ENCODE data around the gene EVL.

EVL gene

DNA sequence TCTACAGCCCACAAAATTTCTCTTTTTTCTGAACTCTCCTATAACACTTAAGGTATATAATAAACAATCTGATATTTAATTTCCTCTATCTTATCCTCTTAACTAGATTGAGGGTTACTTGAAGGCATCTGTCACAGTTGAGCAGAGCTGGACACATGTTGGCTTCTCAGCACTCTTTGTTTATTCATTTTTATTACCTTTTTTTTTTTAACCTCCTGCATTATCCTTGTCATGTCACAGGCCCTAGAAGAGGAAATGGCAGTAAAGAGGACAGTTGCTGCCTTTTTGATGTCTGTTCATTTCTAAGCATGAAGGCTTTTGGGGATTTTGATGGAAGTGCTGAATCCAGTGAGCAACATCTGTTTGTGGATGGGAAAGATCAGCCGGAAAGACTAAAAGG is 32.5 kb upstream of the EVL start:
- DNase-seq (ENCODE audit: extremely low spot score): no peak
- ChIA-PET POLR2A (no interaction called here), CTCF (no interaction called here)
- no peak for TF ChIP-seq CTBP1 (IDR thresholded peaks at IDR 0.05; ENCODE audit: borderline replicate concordance)
- no peak for TF ChIP-seq SP1 (IDR thresholded peaks at IDR 0.05)
- no peak for TF ChIP-seq ELF4 (IDR thresholded peaks at IDR 0.05)
- no peak; the same call in 1 of the 2 replicates for TF ChIP-seq ZNF384 (IDR thresholded peaks at IDR 0.05)
- TF ChIP-seq SUZ12 (IDR thresholded peaks at IDR 0.05): no peak
- TF ChIP-seq L3MBTL2 (conservative IDR thresholded peaks at IDR 0.05): no peak
- TF ChIP-seq TARDBP (IDR thresholded peaks at IDR 0.05): no peak
- TF ChIP-seq ARNT (IDR thresholded peaks at IDR 0.05): no peak
- no peak for TF ChIP-seq BHLHE40 (IDR thresholded peaks at IDR 0.05; ENCODE audit: borderline replicate concordance)
- no peak for TF ChIP-seq FOXM1 (IDR thresholded peaks at IDR 0.05; ENCODE audit: borderline replicate concordance)
- TF ChIP-seq HDGF (IDR thresholded peaks at IDR 0.05; ENCODE audit: borderline replicate concordance): no peak
- TF ChIP-seq, protein P1, sequence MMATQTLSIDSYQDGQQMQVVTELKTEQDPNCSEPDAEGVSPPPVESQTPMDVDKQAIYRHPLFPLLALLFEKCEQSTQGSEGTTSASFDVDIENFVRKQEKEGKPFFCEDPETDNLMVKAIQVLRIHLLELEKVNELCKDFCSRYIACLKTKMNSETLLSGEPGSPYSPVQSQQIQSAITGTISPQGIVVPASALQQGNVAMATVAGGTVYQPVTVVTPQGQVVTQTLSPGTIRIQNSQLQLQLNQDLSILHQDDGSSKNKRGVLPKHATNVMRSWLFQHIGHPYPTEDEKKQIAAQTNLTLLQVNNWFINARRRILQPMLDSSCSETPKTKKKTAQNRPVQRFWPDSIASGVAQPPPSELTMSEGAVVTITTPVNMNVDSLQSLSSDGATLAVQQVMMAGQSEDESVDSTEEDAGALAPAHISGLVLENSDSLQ (IDR thresholded peaks at IDR 0.05): no peak
- no peak for TF ChIP-seq FOXA1 (IDR thresholded peaks at IDR 0.05)
- TF ChIP-seq LEF1 (IDR thresholded peaks at IDR 0.05; ENCODE audit: borderline replicate concordance): no peak
- no peak for TF ChIP-seq NFRKB (IDR thresholded peaks at IDR 0.05)

DNA sequence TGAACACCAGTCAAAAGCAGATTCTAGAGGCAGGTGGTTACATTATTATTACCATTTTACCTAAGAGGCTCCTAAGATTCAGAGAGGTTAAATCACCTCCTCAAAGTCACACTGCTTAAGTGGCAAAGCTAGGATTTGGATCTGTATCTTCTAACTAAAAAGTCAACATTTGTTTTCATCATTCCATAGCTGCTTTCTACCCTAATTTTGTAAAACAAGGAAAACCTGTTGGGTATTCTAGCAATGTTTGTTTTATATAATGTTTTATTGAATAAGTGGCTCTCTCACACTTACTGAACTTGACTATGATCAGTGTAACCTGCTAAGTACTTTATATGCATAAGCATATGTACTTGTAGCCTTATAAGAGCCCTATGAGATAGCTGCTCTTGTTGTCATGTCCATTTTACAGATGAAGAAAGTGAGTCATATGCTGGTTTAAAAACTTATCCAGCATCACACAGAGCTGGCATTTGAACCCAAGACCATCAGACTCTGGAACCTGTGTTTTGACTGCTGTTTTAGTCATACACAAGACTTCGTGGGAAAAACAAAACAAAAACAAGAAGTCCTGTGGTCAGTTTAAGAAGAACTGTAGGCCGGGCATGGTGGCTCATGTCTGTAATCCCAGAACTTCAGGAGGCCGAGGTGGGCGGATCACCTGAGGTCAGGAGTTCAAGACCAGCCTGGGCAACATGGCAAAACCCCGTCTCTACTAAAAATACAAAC is 31.7 kb upstream of the EVL start:
- ChIA-PET CTCF (interaction anchor here (1.2 kb wide), 1 partner anchor 14 kb away, joined by 3 read pairs; no protein-coding TSS in a partner anchor), POLR2A (no interaction called here)
- TF ChIP-seq, protein P1 (IDR thresholded peaks at IDR 0.05): no peak
- TF ChIP-seq FOXA1 (IDR thresholded peaks at IDR 0.05) (no peak), FOXK2 (IDR thresholded peaks at IDR 0.05) (no peak), BHLHE40 (IDR thresholded peaks at IDR 0.05; ENCODE audit: borderline replicate concordance) (no peak), ARNT (IDR thresholded peaks at IDR 0.05) (no peak), HDGF (IDR thresholded peaks at IDR 0.05; ENCODE audit: borderline replicate concordance) (no peak), ZNF384 (IDR thresholded peaks at IDR 0.05) (no peak), LEF1 (IDR thresholded peaks at IDR 0.05; ENCODE audit: borderline replicate concordance) (no peak), SP1 (IDR thresholded peaks at IDR 0.05) (no peak), TARDBP (IDR thresholded peaks at IDR 0.05) (no peak), SUZ12 (IDR thresholded peaks at IDR 0.05) (no peak), NFRKB (IDR thresholded peaks at IDR 0.05) (no peak), L3MBTL2 (conservative IDR thresholded peaks at IDR 0.05) (no peak), ELF4 (IDR thresholded peaks at IDR 0.05) (no peak), FOXM1 (IDR thresholded peaks at IDR 0.05; ENCODE audit: borderline replicate concordance) (no peak), CTBP1 (IDR thresholded peaks at IDR 0.05; ENCODE audit: borderline replicate concordance) (no peak)
- DNase-seq (ENCODE audit: extremely low spot score): no peak

DNA sequence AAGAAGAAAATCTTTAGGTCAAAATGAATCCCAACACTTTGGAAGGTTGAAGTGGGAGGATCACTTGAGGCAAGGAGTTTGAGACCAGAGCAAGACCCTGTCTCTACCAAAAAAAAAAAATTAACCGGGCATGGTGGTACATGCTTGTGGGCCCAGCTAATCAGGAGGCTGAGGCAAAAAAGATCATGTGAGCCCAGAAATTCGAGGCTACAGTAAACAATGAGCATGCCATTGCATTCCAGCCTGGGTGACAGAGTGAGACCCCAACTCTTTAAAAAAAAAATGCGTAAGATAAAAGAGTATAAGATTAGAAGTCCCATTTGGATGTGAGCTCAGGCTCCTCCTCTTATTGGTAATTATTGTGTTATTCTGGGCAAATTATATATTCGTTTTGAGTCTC is 30.8 kb upstream of the EVL start:
- CTCF ChIA-PET: interaction anchor here (0.6 to 1.2 kb wide), 4 partner anchors 15 to 73 kb away, joined by 3 to 6 read pairs (median 3); no protein-coding TSS in a partner anchor
- POLR2A ChIA-PET: no interaction called here
- DNase-seq (ENCODE audit: extremely low spot score): no peak
- TF ChIP-seq SP1 (IDR thresholded peaks at IDR 0.05): no peak
- no peak for TF ChIP-seq FOXA1 (IDR thresholded peaks at IDR 0.05)
- TF ChIP-seq FOXK2 (IDR thresholded peaks at IDR 0.05): no peak
- TF ChIP-seq ARNT (IDR thresholded peaks at IDR 0.05): no peak
- TF ChIP-seq HDGF (IDR thresholded peaks at IDR 0.05; ENCODE audit: borderline replicate concordance): no peak
- TF ChIP-seq, protein P1 (IDR thresholded peaks at IDR 0.05): no peak
- TF ChIP-seq ELF4 (IDR thresholded peaks at IDR 0.05): no peak
- TF ChIP-seq FOXM1 (IDR thresholded peaks at IDR 0.05; ENCODE audit: borderline replicate concordance): no peak
- TF ChIP-seq LEF1 (IDR thresholded peaks at IDR 0.05; ENCODE audit: borderline replicate concordance): no peak
- TF ChIP-seq L3MBTL2 (conservative IDR thresholded peaks at IDR 0.05): no peak
- no peak for TF ChIP-seq BHLHE40 (IDR thresholded peaks at IDR 0.05; ENCODE audit: borderline replicate concordance)
- no peak for TF ChIP-seq SUZ12 (IDR thresholded peaks at IDR 0.05)
- TF ChIP-seq NFRKB (IDR thresholded peaks at IDR 0.05): no peak
- TF ChIP-seq TARDBP (IDR thresholded peaks at IDR 0.05): no peak
- no peak for TF ChIP-seq CTBP1 (IDR thresholded peaks at IDR 0.05; ENCODE audit: borderline replicate concordance)

DNA sequence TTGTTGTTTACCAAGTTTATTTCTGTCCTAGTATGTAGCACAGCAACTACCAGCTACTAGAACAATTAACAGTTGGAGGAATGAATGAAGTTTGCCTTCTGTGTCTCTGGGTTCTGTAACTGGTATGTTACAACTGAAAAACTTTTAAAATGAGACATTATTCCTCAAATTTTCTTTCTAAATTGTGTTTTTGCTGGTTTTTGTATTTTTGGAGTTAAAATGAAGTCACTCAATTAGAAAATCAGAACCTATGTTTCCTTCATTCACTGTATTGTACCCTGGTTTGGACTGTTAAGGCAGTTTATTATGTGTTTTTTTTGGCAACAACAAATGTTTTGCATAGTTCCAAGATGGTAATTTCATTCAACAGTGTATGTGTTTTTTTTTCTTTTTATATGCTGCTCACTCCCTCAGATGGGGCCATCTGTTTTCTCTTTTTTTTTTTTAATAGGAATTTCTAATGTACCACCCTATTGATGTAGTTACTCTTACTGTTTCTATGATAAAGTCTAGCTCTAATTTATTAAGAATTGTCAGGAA is 30.2 kb upstream of the EVL start:
- ChIA-PET POLR2A (no interaction called here), CTCF (interaction anchor here (0.6 to 1.5 kb wide), 4 partner anchors 10 to 73 kb away, joined by 3 to 6 read pairs (median 4); no protein-coding TSS in a partner anchor)
- no peak for DNase-seq (ENCODE audit: extremely low spot score)
- no peak for TF ChIP-seq BHLHE40 (IDR thresholded peaks at IDR 0.05; ENCODE audit: borderline replicate concordance)
- no peak for TF ChIP-seq SUZ12 (IDR thresholded peaks at IDR 0.05)
- TF ChIP-seq FOXA1 (IDR thresholded peaks at IDR 0.05): no peak
- TF ChIP-seq HDGF (IDR thresholded peaks at IDR 0.05; ENCODE audit: borderline replicate concordance): no peak
- TF ChIP-seq LEF1 (IDR thresholded peaks at IDR 0.05; ENCODE audit: borderline replicate concordance): no peak
- no peak for TF ChIP-seq L3MBTL2 (conservative IDR thresholded peaks at IDR 0.05)
- TF ChIP-seq TARDBP (IDR thresholded peaks at IDR 0.05): no peak
- TF ChIP-seq NFRKB (IDR thresholded peaks at IDR 0.05): no peak
- no peak for TF ChIP-seq CTBP1 (IDR thresholded peaks at IDR 0.05; ENCODE audit: borderline replicate concordance)
- TF ChIP-seq FOXM1 (IDR thresholded peaks at IDR 0.05; ENCODE audit: borderline replicate concordance): no peak
- no peak for TF ChIP-seq ZNF384 (IDR thresholded peaks at IDR 0.05)
- TF ChIP-seq, protein P1 (IDR thresholded peaks at IDR 0.05): no peak
- no peak for TF ChIP-seq SP1 (IDR thresholded peaks at IDR 0.05)
- no peak for TF ChIP-seq ELF4 (IDR thresholded peaks at IDR 0.05)
- TF ChIP-seq FOXK2 (IDR thresholded peaks at IDR 0.05): no peak
- TF ChIP-seq ARNT (IDR thresholded peaks at IDR 0.05): no peak
